ENCODE data around the gene APOBR. TPM values are rescaled to one million over a fixed set of nuclear protein-coding genes. Genes with fewer than 3 reads are reported as not detected.
A peak's percentile ranks its signal among the peaks of the same experiment; 100 is the strongest.

APOBR gene
- total and polyA plus RNA-seq, 12 donors = 0.15 to 2.3 (median 0.56) TPM

DNA sequence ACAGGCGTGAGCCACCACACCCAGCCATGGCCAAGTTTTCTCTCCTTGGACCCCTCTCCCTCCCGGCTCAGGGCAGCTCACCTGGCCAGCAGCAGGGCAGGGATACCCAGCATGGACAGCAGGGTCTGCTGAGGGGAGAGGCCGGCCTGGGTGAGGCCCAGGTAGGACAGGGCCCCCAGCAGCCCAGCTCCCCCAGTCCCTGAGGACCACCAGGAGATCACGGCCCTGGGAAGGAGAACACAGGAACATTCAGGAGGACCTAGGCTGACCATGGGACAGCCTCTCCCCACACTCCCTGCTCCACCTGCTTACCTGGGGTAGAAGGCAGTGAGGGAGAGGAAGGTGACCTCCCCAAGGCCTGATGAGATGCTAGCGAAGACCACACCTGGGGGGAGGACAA is 8.2 kb upstream of the APOBR start:
- no peaks in the 10 kb centered on the region for H3K9me3 ChIP-seq
- intact Hi-C loops (cut with DNase I) = loop anchor here in 2 of 10 donors (5.0 to 10.0 kb wide), 2 partner anchors 61 to 439 kb away; partner anchors contain the start of gene RABEP2 (in 1 of the 2)
- peaks cover 0 to 86% (median 24%) of the 10 kb centered on the region in 9 donors for H3K36me3 ChIP-seq
- TF ChIP-seq, protein P1, sequence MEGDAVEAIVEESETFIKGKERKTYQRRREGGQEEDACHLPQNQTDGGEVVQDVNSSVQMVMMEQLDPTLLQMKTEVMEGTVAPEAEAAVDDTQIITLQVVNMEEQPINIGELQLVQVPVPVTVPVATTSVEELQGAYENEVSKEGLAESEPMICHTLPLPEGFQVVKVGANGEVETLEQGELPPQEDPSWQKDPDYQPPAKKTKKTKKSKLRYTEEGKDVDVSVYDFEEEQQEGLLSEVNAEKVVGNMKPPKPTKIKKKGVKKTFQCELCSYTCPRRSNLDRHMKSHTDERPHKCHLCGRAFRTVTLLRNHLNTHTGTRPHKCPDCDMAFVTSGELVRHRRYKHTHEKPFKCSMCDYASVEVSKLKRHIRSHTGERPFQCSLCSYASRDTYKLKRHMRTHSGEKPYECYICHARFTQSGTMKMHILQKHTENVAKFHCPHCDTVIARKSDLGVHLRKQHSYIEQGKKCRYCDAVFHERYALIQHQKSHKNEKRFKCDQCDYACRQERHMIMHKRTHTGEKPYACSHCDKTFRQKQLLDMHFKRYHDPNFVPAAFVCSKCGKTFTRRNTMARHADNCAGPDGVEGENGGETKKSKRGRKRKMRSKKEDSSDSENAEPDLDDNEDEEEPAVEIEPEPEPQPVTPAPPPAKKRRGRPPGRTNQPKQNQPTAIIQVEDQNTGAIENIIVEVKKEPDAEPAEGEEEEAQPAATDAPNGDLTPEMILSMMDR (IDR thresholded peaks at IDR 0.05) = no peak
- peaks cover 0 to 15% (median 8%) of the 10 kb centered on the region in 9 donors for H3K4me1 ChIP-seq
- H3K27me3 ChIP-seq = no peaks in the 10 kb centered on the region
- ATAC-seq (no peak), DNase-seq (no peak)
- H3K27ac ChIP-seq = no peak overlapping the region
- no peak overlapping the region for H3K4me3 ChIP-seq
- 96 to 97% methylated on average over 5 of the region's 5 CpGs for WGBS, 2 donors

DNA sequence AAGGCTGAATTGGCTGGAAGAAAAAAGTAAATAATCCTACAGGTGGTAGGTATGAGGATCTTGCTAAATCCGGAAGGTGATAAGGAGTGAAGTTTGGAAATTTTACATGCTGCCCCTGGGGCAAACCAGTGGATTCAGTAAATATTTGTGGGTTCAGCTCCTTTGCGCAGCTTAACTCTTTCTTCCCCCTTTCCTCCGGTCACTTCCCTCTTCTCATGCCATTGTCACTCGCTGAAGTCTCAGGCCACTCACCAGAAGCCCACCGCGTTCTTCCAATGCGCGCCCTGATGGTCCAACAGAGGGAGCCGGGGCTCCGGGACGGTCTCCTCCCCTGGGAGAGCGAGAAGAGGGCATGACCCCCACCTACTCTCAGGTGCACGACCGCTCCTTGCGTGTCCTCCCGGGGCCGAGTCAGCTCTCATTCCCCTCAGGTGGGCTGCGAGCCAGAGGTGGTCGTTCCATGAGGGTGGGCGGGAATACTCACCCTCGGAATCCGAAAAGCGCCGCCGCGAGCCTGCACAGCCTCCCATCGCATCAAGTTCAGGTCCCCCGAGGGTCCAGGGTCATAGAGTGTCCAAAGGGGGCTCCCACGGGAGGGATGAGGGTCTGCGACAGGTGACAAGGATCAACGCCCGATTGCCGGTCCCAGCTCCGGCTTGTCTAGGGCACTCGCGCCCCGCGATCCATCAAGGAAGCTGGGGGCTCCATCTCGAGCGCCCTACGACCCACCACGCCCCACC is 3.0 kb upstream of the APOBR start:
- peak overlapping the region; percentile 91 to 99 (median 96) for H3K27ac ChIP-seq
- H3K27me3 ChIP-seq = peaks cover 0 to under 1% (median 0%) of the 10 kb centered on the region in 7 donors
- 0 to 1% methylated on average over 40 to 42 of the region's 42 CpGs for WGBS, 2 donors
- H3K4me1 ChIP-seq = peaks cover 0 to 41% (median 14%) of the 10 kb centered on the region in 9 donors
- ATAC-seq (peak; percentile 21 to 80 (median 69)), DNase-seq (peak; percentile 45 to 48)
- H3K9me3 ChIP-seq = no peaks in the 10 kb centered on the region
- H3K36me3 ChIP-seq = peaks cover 0 to 38% (median 14%) of the 10 kb centered on the region in 9 donors
- intact Hi-C loops (cut with DNase I) = loop anchor here in 5 of 10 donors (2.0 to 10.0 kb wide), 5 partner anchors 46 to 126 kb away; partner anchors contain the start of genes NUPR1 (in 2 of the 5) and SGF29 (in 2 of the 5)
- peak overlapping the region; percentile 63 to 100 (median 94) for H3K4me3 ChIP-seq
- TF ChIP-seq, protein P1 (IDR thresholded peaks at IDR 0.05) = peak in 7 of 9 donors; percentile 19 to 59 (median 47)

DNA sequence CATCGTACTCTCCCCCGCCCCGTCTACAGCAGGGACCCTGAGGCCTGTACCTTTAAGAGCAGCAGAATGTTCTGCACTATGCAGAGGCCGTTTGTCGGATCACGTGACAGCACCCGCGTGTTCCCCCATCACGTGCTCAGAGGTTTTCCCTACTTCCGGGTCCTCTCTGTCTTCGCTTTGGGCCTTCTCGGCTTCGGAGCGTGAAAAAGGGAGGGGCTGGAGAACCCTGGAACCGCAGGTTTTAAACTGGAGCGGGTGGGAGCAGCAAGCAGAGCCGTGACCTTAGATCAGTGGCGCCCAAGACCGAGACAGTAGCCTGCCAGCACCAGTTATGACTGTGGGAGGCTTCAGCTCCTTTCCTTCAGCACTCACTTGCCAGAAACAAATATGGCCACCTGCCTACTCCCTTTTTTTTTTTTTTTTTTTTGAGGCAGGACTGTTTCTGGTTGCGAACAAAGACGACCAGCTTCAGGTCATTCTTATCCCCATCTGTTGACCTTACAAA is 2.4 kb upstream of the APOBR start, which contains the start of gene CLN3:
CLN3 (minus strand) TSS at position 105 of the 505 bp plus-strand sequence. CDS start 315 bp downstream, outside the sequence.
- intact Hi-C loops (cut with DNase I) = loop anchor here in 5 of 10 donors (1.0 to 10.0 kb wide), 6 partner anchors 45 to 125 kb away; partner anchors contain the start of genes SGF29 (in 3 of the 5) and NUPR1 (in 2 of the 5)
- peak; percentile 96 to 99 (median 98) for ATAC-seq
- 0 to 1% methylated on average over 21 of the region's 21 CpGs for WGBS, 2 donors

More for the DNA sequence above, 2.4 kb upstream of the APOBR start, which contains the start of gene CLN3:
- peak within 1 kb of the TSS; percentile 63 to 100 (median 94) for H3K4me3 ChIP-seq
- peaks cover 0 to 3% (median 0%) of the 10 kb centered on the region in 7 donors for H3K27me3 ChIP-seq
- H3K27ac ChIP-seq = peak within 1 kb of the TSS; percentile 91 to 99 (median 96)
- TF ChIP-seq, protein P1 (IDR thresholded peaks at IDR 0.05) = no peak
- H3K4me1 ChIP-seq = peaks cover 0 to 48% (median 14%) of the 10 kb centered on the region in 9 donors
- no peaks in the 10 kb centered on the region for H3K9me3 ChIP-seq
- H3K36me3 ChIP-seq = peaks cover 0 to 32% (median 8%) of the 10 kb centered on the region in 9 donors
- peak; percentile 87 to 94 for DNase-seq
